Natural killer cell treated with Interleukin-12 subunit alpha and Interleukin-12 subunit beta and Interleukin-15 and Interleukin-18, amount 100 ng/mL, for 72 hours (primary cell): Measurements from ENCODE around the gene NCAPD2. TPM values are rescaled to one million over a fixed set of nuclear protein-coding genes. Genes with fewer than 3 reads are reported as not detected.

Experiments used
- ATAC-seq, 2 donors: fragments of 150-1000 bp; cut with Tn5 transposase in 1 of 2; sonication (Bioruptor Pico), chemical (Tn5 transposase) in 1 of 2; 2 replicates each; pipeline ENCODE4 v1.10.0; 2021
- DNase-seq: peaks from one replicate; pipeline ENCODE4 v3.0.0; 2022; ENCODE audit warnings: low spot score
- H3K27ac Mint-ChIP-seq, 2 donors: 1 replicate in 1 of 2; 2 replicates in 1 of 2; pipeline ENCODE4 v1.8.0; 2022; ENCODE audit warnings: mixed read lengths in 2 of 2, mild to moderate bottlenecking in 1 of 2, moderate library complexity in 1 of 2
- H3K27me3 Mint-ChIP-seq, 2 donors: 1 replicate in 1 of 2; 2 replicates in 1 of 2; pipeline ENCODE4 v1.8.0; 2022; ENCODE audit warnings: mixed read lengths in 2 of 2
- H3K36me3 Mint-ChIP-seq: one replicate; pipeline ENCODE4 v1.8.0; 2022; ENCODE audit warnings: mixed read lengths
- H3K4me1 Mint-ChIP-seq, 2 donors: 1 replicate in 1 of 2; 2 replicates in 1 of 2; pipeline ENCODE4 v1.8.0; 2022; ENCODE audit warnings: low read depth in 2 of 2, mixed read lengths in 2 of 2, mild to moderate bottlenecking in 1 of 2
- H3K4me3 Mint-ChIP-seq: one replicate; pipeline ENCODE4 v1.8.0; 2022; ENCODE audit warnings: mixed read lengths
- H3K9me3 Mint-ChIP-seq: 2 replicates; pipeline ENCODE4 v1.8.0; 2022; ENCODE audit warnings: mixed read lengths
- total RNA-seq, 2 donors: library from RNA; stranded (reverse); gene quantifications; one replicate each; pipeline ENCODE4 v1.2.3, GENCODE V29; 2022

Gene NCAPD2
- total RNA-seq, 2 donors from 2014 or later = 73.4 to 131 TPM

DNA sequence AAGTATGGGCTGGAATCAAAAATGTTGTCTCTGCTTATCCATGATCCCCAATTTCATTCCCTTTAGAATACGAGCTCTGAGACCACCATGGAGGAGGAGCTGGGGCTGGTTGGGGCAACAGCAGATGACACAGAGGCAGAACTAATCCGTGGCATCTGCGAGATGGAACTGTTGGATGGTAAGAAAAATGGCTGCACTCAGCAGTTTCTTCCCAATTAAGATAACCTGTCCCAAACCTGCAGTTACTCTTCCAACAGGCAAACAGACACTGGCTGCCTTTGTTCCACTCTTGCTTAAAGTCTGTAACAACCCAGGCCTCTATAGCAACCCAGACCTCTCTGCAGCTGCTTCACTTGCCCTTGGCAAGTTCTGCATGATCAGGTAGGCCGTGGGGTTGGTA lies 33.8 kb downstream of the NCAPD2 start:
- no peak overlapping the region for H3K4me3 Mint-ChIP-seq
- H3K4me1 Mint-ChIP-seq = peaks cover 16 to 20% of the 10 kb centered on the region in 2 donors
- H3K9me3 Mint-ChIP-seq = no peaks in the 10 kb centered on the region
- H3K36me3 Mint-ChIP-seq = peaks cover 43% of the 10 kb centered on the region
- ATAC-seq (no peak), DNase-seq (no peak)
- H3K27ac Mint-ChIP-seq = no peak overlapping the region
- no peaks in the 10 kb centered on the region for H3K27me3 Mint-ChIP-seq

DNA sequence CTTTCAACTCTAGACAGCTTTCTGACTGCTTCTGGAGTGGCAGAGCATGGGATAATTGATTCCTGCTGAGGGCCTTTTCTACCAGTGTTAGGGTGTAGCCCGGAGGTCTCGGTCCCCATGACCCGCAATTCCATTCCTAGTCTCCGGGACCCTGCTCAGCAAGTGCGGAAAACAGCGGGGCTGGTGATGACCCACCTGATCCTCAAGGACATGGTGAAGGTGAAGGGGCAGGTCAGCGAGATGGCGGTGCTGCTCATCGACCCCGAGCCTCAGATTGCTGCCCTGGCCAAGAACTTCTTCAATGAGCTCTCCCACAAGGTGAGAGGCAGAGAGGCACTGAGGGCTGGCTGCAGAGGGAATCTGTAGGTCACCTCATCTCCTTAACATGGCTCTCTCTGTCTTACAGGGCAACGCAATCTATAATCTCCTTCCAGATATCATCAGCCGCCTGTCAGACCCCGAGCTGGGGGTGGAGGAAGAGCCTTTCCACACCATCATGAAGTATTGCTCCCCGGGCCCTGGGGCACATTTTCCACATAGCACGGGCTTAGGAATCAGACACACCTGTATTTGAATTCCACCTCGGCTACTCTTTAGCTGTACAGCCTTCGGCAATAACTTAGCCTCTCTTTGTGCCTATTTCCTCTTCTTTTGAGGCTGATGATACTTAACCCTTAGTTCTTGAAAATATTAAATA lies 34.8 kb downstream of the NCAPD2 start:
- H3K27ac Mint-ChIP-seq = no peak overlapping the region
- peaks cover 34% of the 10 kb centered on the region for H3K36me3 Mint-ChIP-seq
- no peaks in the 10 kb centered on the region for H3K9me3 Mint-ChIP-seq
- peaks cover 21 to 27% of the 10 kb centered on the region in 2 donors for H3K4me1 Mint-ChIP-seq
- ATAC-seq (no peak), DNase-seq (no peak)
- no peaks in the 10 kb centered on the region for H3K27me3 Mint-ChIP-seq
- no peak overlapping the region for H3K4me3 Mint-ChIP-seq

DNA sequence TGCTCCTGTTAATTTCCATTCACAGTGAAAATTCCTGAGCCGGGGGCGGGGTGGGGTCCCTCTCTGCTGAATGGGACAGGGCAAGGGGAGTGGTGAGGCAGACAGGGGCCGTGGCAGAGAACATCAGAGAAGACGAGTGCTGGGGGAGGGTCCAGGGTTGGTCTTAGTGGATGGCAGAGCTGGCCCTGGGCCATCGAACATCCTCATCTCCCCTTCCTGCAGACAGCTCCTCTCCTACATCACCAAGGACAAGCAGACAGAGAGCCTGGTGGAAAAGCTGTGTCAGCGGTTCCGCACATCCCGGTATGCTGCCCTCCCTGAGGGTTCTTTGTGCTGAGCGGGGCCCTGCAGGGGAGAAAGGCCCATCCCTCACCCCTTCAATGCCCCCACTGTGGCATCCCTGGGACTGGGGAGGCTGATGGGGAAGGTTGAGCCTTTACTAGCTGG lies 35.4 kb downstream of the NCAPD2 start:
- Mint-ChIP-seq H3K27me3 (no peaks in the 10 kb centered on the region), H3K4me1 (peaks cover 25 to 32% of the 10 kb centered on the region in 2 donors), H3K27ac (no peak overlapping the region), H3K9me3 (no peaks in the 10 kb centered on the region), H3K36me3 (peaks cover 27% of the 10 kb centered on the region), H3K4me3 (no peak overlapping the region)
- DNase-seq (no peak), ATAC-seq (no peak)

DNA sequence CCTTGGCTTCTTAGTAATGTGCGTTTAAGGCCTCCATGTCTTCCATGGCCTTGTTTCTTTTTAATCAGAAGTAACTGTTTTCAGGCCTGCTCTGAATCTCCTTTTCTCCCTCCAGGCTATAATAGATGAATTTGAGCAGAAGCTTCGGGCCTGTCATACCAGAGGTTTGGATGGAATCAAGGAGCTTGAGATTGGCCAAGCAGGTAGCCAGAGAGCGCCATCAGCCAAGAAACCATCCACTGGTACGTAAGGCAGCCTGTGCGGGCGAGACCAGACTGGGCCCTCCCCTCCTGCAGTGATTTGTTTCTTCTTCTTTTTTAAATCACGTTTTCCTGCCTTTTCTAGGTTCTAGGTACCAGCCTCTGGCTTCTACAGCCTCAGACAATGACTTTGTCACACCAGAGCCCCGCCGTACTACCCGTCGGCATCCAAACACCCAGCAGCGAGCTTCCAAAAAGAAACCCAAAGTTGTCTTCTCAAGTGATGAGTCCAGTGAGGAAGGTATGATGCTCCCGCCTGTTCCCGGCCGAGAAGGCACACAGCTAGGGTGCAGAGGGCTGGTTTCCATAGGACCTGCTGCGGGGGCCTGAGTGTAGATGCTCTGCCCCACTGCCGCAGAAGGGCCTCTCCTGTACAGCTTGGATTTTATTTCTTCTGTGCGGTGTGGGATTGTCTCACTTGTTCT lies 36.8 kb downstream of the NCAPD2 start:
- Mint-ChIP-seq H3K27me3 (no peaks in the 10 kb centered on the region), H3K4me1 (peaks cover 27 to 39% of the 10 kb centered on the region in 2 donors), H3K27ac (peak overlapping the region; percentile 99 to 100), H3K36me3 (peaks cover 27% of the 10 kb centered on the region), H3K9me3 (no peaks in the 10 kb centered on the region), H3K4me3 (no peak overlapping the region)
- no peak for ATAC-seq
- DNase-seq = no peak

DNA sequence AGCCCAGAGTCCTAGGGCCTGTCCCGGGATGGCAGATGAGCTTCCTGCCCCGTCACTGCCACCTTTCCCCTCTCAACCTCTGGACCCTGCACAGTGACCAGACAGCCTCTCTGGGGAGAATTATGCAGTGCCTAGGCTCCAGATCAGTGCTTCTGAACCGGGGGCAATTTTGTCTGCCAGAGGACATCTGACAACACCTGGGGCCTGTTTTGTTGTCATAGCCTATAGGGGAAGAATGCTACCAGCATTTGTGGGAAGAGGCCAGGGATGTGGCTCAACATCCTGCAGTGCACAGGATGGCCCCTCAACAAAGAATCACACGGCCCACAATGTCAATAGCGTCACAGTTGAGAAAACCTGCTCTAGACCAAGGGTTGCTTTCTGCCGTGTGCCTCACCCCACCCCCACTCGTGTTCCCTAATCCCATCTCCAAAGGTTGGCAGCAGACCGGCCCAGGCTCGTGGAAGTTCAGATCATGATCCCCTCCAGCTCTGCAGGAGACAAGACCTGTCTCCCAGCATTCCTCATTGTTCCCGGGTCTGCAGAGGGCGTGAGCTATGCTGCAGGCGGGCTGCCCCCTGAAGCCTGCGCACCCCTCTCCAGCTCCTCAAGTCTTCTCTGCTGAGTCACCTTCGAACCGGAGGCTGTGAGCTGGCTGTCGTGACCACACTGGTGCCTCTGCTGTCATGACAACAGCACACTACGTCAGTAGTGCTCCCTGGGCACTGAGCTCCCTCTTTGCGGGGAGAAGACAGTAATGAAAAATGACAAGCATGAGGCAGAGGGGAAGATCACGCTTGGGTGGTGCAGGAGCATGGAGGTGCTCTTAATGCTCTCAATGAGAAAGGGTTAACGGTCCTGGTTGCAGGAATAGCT lies 38.4 kb downstream of the NCAPD2 start:
- ATAC-seq (peak; percentile 67 to 68), DNase-seq (peak; percentile 90)
- H3K27me3 Mint-ChIP-seq = no peaks in the 10 kb centered on the region
- no peaks in the 10 kb centered on the region for H3K9me3 Mint-ChIP-seq
- peak overlapping the region; percentile 97 for H3K4me3 Mint-ChIP-seq
- peak overlapping the region; percentile 99 to 100 for H3K27ac Mint-ChIP-seq
- H3K4me1 Mint-ChIP-seq = peaks cover 34 to 46% of the 10 kb centered on the region in 2 donors
- peaks cover 28% of the 10 kb centered on the region for H3K36me3 Mint-ChIP-seq

DNA sequence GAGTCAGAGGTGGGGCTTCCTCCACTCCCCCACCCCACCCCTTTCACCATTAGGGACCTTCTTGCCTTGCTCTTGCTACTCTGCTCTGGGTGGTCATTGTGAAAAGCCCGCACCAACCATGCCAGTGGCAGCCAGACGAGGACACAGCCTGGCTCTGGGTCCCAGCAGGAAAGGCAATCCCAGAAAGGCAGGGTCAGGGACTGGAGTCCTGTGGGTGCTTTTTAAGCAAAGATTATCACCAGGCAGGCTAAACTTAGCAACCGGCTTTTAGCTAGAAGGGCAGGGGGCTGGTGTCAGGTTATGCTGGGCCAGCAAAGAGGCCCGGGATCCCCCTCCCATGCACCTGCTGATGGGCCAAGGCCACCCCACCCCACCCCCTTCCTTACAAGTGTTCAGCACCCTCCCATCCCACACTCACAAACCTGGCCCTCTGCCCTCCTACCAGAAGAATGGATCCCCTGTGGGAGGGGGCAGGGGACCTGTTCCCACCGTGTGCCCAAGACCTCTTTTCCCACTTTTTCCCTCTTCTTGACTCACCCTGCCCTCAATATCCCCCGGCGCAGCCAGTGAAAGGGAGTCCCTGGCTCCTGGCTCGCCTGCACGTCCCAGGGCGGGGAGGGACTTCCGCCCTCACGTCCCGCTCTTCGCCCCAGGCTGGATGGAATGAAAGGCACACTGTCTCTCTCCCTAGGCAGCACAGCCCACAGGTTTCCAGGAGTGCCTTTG lies 39.2 kb downstream of the NCAPD2 start:
- peak overlapping the region; percentile 99 to 100 for H3K27ac Mint-ChIP-seq
- DNase-seq (peak; percentile 77), ATAC-seq (no peak)
- H3K27me3 Mint-ChIP-seq = no peaks in the 10 kb centered on the region
- peak overlapping the region; percentile 97 for H3K4me3 Mint-ChIP-seq
- H3K36me3 Mint-ChIP-seq = peaks cover 30% of the 10 kb centered on the region
- peaks cover 39 to 51% of the 10 kb centered on the region in 2 donors for H3K4me1 Mint-ChIP-seq
- H3K9me3 Mint-ChIP-seq = no peaks in the 10 kb centered on the region

DNA sequence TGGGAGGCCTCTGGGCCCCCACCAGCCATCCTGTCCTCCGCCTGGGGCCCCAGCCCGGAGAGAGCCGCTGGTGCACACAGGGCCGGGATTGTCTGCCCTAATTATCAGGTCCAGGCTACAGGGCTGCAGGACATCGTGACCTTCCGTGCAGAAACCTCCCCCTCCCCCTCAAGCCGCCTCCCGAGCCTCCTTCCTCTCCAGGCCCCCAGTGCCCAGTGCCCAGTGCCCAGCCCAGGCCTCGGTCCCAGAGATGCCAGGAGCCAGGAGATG lies 39.7 kb downstream of the NCAPD2 start:
- no peaks in the 10 kb centered on the region for H3K9me3 Mint-ChIP-seq
- ATAC-seq = no peak
- no peaks in the 10 kb centered on the region for H3K27me3 Mint-ChIP-seq
- H3K27ac Mint-ChIP-seq = peak overlapping the region; percentile 99 to 100
- peaks cover 28% of the 10 kb centered on the region for H3K36me3 Mint-ChIP-seq
- no peak for DNase-seq
- H3K4me1 Mint-ChIP-seq = peaks cover 40 to 53% of the 10 kb centered on the region in 2 donors
- H3K4me3 Mint-ChIP-seq = peak overlapping the region; percentile 97

DNA sequence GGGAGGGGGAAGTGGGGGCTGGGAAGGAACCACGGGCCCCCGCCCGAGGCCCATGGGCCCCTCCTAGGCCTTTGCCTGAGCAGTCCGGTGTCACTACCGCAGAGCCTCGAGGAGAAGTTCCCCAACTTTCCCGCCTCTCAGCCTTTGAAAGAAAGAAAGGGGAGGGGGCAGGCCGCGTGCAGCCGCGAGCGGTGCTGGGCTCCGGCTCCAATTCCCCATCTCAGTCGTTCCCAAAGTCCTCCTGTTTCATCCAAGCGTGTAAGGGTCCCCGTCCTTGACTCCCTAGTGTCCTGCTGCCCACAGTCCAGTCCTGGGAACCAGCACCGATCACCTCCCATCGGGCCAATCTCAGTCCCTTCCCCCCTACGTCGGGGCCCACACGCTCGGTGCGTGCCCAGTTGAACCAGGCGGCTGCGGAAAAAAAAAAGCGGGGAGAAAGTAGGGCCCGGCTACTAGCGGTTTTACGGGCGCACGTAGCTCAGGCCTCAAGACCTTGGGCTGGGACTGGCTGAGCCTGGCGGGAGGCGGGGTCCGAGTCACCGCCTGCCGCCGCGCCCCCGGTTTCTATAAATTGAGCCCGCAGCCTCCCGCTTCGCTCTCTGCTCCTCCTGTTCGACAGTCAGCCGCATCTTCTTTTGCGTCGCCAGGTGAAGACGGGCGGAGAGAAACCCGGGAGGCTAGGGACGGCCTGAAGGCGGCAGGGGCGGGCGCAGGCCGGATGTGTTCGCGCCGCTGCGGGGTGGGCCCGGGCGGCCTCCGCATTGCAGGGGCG lies 40.2 kb downstream of the NCAPD2 start, which contains the start of gene GAPDH:
TSS of gene GAPDH (plus strand) at position 595 of the 772 bp plus-strand sequence. CDS start 316 bp downstream, outside the sequence.
- peak within 1 kb of the TSS; percentile 97 for H3K4me3 Mint-ChIP-seq
- H3K4me1 Mint-ChIP-seq = peaks cover 43 to 53% of the 10 kb centered on the region in 2 donors

DNA sequence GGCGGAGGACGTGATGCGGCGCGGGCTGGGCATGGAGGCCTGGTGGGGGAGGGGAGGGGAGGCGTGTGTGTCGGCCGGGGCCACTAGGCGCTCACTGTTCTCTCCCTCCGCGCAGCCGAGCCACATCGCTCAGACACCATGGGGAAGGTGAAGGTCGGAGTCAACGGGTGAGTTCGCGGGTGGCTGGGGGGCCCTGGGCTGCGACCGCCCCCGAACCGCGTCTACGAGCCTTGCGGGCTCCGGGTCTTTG lies 40.7 kb downstream of the NCAPD2 start:
- Mint-ChIP-seq H3K9me3 (no peaks in the 10 kb centered on the region), H3K27ac (peak overlapping the region; percentile 99 to 100), H3K27me3 (no peaks in the 10 kb centered on the region), H3K4me3 (peak overlapping the region; percentile 97), H3K36me3 (peaks cover 28% of the 10 kb centered on the region), H3K4me1 (peaks cover 47 to 57% of the 10 kb centered on the region in 2 donors)
- ATAC-seq (no peak), DNase-seq (no peak)

More for the DNA sequence above, 40.2 kb downstream of the NCAPD2 start, which contains the start of gene GAPDH:
- Mint-ChIP-seq H3K27me3 (no peaks in the 10 kb centered on the region), H3K9me3 (no peaks in the 10 kb centered on the region), H3K27ac (peak within 1 kb of the TSS; percentile 99 to 100), H3K36me3 (peaks cover 28% of the 10 kb centered on the region)
- peak; percentile 96 for DNase-seq
- peak; percentile 71 to 81 for ATAC-seq

DNA sequence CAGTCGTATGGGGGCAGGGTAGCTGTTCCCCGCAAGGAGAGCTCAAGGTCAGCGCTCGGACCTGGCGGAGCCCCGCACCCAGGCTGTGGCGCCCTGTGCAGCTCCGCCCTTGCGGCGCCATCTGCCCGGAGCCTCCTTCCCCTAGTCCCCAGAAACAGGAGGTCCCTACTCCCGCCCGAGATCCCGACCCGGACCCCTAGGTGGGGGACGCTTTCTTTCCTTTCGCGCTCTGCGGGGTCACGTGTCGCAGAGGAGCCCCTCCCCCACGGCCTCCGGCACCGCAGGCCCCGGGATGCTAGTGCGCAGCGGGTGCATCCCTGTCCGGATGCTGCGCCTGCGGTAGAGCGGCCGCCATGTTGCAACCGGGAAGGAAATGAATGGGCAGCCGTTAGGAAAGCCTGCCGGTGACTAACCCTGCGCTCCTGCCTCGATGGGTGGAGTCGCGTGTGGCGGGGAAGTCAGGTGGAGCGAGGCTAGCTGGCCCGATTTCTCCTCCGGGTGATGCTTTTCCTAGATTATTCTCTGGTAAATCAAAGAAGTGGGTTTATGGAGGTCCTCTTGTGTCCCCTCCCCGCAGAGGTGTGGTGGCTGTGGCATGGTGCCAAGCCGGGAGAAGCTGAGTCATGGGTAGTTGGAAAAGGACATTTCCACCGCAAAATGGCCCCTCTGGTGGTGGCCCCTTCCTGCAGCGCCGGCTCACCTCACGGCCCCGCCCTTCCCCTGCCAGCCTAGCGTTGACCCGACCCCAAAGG lies 41.2 kb downstream of the NCAPD2 start:
- Mint-ChIP-seq H3K4me3 (peak overlapping the region; percentile 97), H3K36me3 (peaks cover 23% of the 10 kb centered on the region), H3K27me3 (no peaks in the 10 kb centered on the region), H3K9me3 (no peaks in the 10 kb centered on the region), H3K27ac (peak overlapping the region; percentile 99 to 100), H3K4me1 (peaks cover 52 to 61% of the 10 kb centered on the region in 2 donors)
- DNase-seq (peak; percentile 92), ATAC-seq (peak; percentile 51 to 69)

DNA sequence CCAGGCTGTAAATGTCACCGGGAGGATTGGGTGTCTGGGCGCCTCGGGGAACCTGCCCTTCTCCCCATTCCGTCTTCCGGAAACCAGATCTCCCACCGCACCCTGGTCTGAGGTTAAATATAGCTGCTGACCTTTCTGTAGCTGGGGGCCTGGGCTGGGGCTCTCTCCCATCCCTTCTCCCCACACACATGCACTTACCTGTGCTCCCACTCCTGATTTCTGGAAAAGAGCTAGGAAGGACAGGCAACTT lies 41.7 kb downstream of the NCAPD2 start:
- peaks cover 51 to 60% of the 10 kb centered on the region in 2 donors for H3K4me1 Mint-ChIP-seq
- ATAC-seq = no peak

DNA sequence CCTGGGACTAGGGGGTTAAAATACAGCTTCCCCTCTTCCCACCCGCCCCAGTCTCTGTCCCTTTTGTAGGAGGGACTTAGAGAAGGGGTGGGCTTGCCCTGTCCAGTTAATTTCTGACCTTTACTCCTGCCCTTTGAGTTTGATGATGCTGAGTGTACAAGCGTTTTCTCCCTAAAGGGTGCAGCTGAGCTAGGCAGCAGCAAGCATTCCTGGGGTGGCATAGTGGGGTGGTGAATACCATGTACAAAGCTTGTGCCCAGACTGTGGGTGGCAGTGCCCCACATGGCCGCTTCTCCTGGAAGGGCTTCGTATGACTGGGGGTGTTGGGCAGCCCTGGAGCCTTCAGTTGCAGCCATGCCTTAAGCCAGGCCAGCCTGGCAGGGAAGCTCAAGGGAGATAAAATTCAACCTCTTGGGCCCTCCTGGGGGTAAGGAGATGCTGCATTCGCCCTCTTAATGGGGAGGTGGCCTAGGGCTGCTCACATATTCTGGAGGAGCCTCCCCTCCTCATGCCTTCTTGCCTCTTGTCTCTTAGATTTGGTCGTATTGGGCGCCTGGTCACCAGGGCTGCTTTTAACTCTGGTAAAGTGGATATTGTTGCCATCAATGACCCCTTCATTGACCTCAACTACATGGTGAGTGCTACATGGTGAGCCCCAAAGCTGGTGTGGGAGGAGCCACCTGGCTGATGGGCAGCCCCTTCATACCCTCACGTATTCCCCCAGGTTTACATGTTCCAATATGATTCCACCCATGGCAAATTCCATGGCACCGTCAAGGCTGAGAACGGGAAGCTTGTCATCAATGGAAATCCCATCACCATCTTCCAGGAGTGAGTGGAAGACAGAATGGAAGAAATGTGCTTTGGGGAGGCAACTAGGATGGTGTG lies 42.3 kb downstream of the NCAPD2 start:
- ATAC-seq = no peak
- peaks cover 51 to 57% of the 10 kb centered on the region in 2 donors for H3K4me1 Mint-ChIP-seq
- H3K27me3 Mint-ChIP-seq = no peaks in the 10 kb centered on the region
- H3K27ac Mint-ChIP-seq = peak overlapping the region; percentile 99 to 100
- H3K36me3 Mint-ChIP-seq = peaks cover 12% of the 10 kb centered on the region
- no peaks in the 10 kb centered on the region for H3K9me3 Mint-ChIP-seq
- no peak for DNase-seq
- H3K4me3 Mint-ChIP-seq = peak overlapping the region; percentile 97

More for the DNA sequence above, 41.7 kb downstream of the NCAPD2 start:
- Mint-ChIP-seq H3K4me3 (peak overlapping the region; percentile 97), H3K27ac (peak overlapping the region; percentile 99 to 100), H3K9me3 (no peaks in the 10 kb centered on the region), H3K27me3 (no peaks in the 10 kb centered on the region), H3K36me3 (peaks cover 18% of the 10 kb centered on the region)
- no peak for DNase-seq
